Keratinocyte (primary cell): ENCODE data around the gene ZNF74. TPM values are rescaled to one million over a fixed set of nuclear protein-coding genes. Genes with fewer than 3 reads are reported as not detected.

ENCODE experiments used
- DNase-seq: peaks from one replicate; pipeline ENCODE4 v3.0.0-alpha.2; 2011; ENCODE audit warnings: low read depth, missing footprints, low spot score
- FAIRE-seq: peaks from 2 replicates; lab custom pipeline; 2011; peaks lifted over from hg19 to GRCh38; lab: Jason Lieb, UNC
- H2AFZ ChIP-seq: 2 replicates; pipeline ENCODE4 v1.6.0; 2012; ENCODE audit warnings: low read length, control low read depth, inconsistent platforms; ENCODE audit not compliant: control insufficient read depth
- H3K27ac ChIP-seq: 2 replicates; pipeline ENCODE4 v1.5.1; 2011; ENCODE audit warnings: low read length; ENCODE audit not compliant: control insufficient read depth, insufficient read depth
- H3K27me3 ChIP-seq: 3 replicates; pipeline ENCODE4 v1.6.0; 2011; ENCODE audit warnings: low read length; ENCODE audit not compliant: control insufficient read depth, insufficient read depth; ENCODE audit errors: extremely low read depth
- H3K36me3 ChIP-seq, 2 experiments: 2 replicates in 1 of 2; 3 replicates in 1 of 2; pipeline ENCODE4 v1.5.1; 2011; ENCODE audit warnings: low read length in 2 of 2, mild to moderate bottlenecking in 1 of 2; ENCODE audit not compliant: control insufficient read depth in 2 of 2, insufficient read depth in 2 of 2; ENCODE audit errors: extremely low read depth in 1 of 2
- H3K4me1 ChIP-seq: 3 replicates; pipeline ENCODE4 v1.5.1; 2011; ENCODE audit warnings: low read length; ENCODE audit not compliant: control insufficient read depth, insufficient read depth; ENCODE audit errors: extremely low read depth
- H3K4me2 ChIP-seq: 3 replicates; pipeline ENCODE4 v1.6.0; 2011; ENCODE audit warnings: low read depth, low read length; ENCODE audit not compliant: control insufficient read depth, insufficient read depth; ENCODE audit errors: extremely low read depth
- H3K4me3 ChIP-seq, 3 experiments: fragments of 200-600 bp in 1 of 3; sonication (generic) in 1 of 3; 2 replicates in 2 of 3; 3 replicates in 1 of 3; pipeline ENCODE4 v1.5.1; 2011 to 2016; ENCODE audit warnings: low read length in 3 of 3, mild to moderate bottlenecking in 3 of 3, control low read depth in 2 of 3, inconsistent platforms in 1 of 3, low read depth in 1 of 3, mixed read lengths in 1 of 3, mixed run types in 1 of 3, moderate library complexity in 1 of 3; ENCODE audit not compliant: control insufficient read depth in 2 of 3, insufficient read depth in 2 of 3; ENCODE audit errors: extremely low read depth in 1 of 3
- H3K79me2 ChIP-seq: 2 replicates; pipeline ENCODE4 v1.6.0; 2012; ENCODE audit warnings: low read length; ENCODE audit not compliant: control insufficient read depth, insufficient read depth
- H3K9ac ChIP-seq: 3 replicates; pipeline ENCODE4 v1.6.0; 2011; ENCODE audit warnings: low read length; ENCODE audit not compliant: control insufficient read depth, insufficient read depth; ENCODE audit errors: extremely low read depth
- H3K9me1 ChIP-seq: 3 replicates; pipeline ENCODE4 v1.6.0; 2011; ENCODE audit warnings: low read length; ENCODE audit not compliant: control insufficient read depth, insufficient read depth; ENCODE audit errors: extremely low read depth
- H3K9me3 ChIP-seq: 2 replicates; pipeline ENCODE4 v1.5.1; 2012; ENCODE audit warnings: low read depth, low read length; ENCODE audit not compliant: control insufficient read depth
- H4K20me1 ChIP-seq: 3 replicates; pipeline ENCODE4 v1.6.0; 2011; ENCODE audit warnings: low read length; ENCODE audit not compliant: control insufficient read depth, insufficient read depth; ENCODE audit errors: extremely low read depth
- CTCF ChIP-seq, 3 experiments: IDR thresholded peaks in 1 of 3; conservative IDR thresholded peaks in 1 of 3; optimal IDR thresholded peaks in 1 of 3; 2 replicates in 2 of 3; 3 replicates in 1 of 3; pipeline versions ENCODE3 to v1.5.1; 2011; ENCODE audit warnings: low read length in 3 of 3, mild to moderate bottlenecking in 3 of 3, moderate library complexity in 2 of 3, control low read depth in 1 of 3, inconsistent platforms in 1 of 3; ENCODE audit not compliant: insufficient read depth in 2 of 3; ENCODE audit errors: extremely low read depth in 1 of 3
- EZH2 ChIP-seq: IDR thresholded peaks from one replicate; pipeline ENCODE4 v1.6.1; 2012; ENCODE audit warnings: inconsistent platforms, mild to moderate bottlenecking, low read length, moderate library complexity
- dilution Hi-C: fragments of 300-500 bp; cut with MboI; formaldehyde crosslinking; loops from one replicate; pipeline ENCODE4 v1.7.0; 2020; ENCODE audit warnings: low sequenced_read_pairs; ENCODE audit not compliant: extremely low pct_ligation_motif_present
- polyA plus RNA-seq, 5 experiments: library from polyadenylated mRNA; depleted of rRNA in 3 of 5; stranded (reverse) in 3 of 5; stranded (forward) in 1 of 5; unstranded in 1 of 5; fragments of >200 nt; gene quantifications; 1 replicate in 1 of 5; 2 replicates in 3 of 5; 3 replicates in 1 of 5; pipeline versions ENCODE4 v1.2.1 to v1.2.3, GENCODE V29; 2011 to 2012; ENCODE audit warnings: missing spikeins in 2 of 5, low read depth in 1 of 5, low replicate concordance in 1 of 5

The ZNF74 gene
- polyA plus RNA-seq, 1 donor (not counting 4 experiments of a cell fraction or from before 2014, with no cell fraction given): 5.2 TPM

GRCh38 chr22:20423906-20424551, 30.1 kb downstream of the ZNF74 start:
- Histone ChIP-seq H2AFZ (no peak overlapping the region), H3K4me3 (no peak overlapping the region), H3K4me2 (no peak overlapping the region), H3K9me3 (no peaks in the 10 kb centered on the region), H4K20me1 (no peaks in the 10 kb centered on the region), H3K4me1 (peaks cover 8% of the 10 kb centered on the region), H3K79me2 (no peaks in the 10 kb centered on the region), H3K36me3 (no peaks in the 10 kb centered on the region), H3K27me3 (peaks cover 46% of the 10 kb centered on the region), H3K9ac (no peak overlapping the region), H3K9me1 (no peaks in the 10 kb centered on the region), H3K27ac (no peak overlapping the region)
- dilution Hi-C loops: no loop called here
- DNase-seq (no peak), FAIRE-seq (no peak)
- TF ChIP-seq EZH2 (no peak), CTCF (optimal IDR thresholded peaks at IDR 0.05 in 1 of 3, IDR thresholded peaks at IDR 0.05 in 1 of 3, conservative IDR thresholded peaks at IDR 0.05 in 1 of 3; ENCODE audit: extremely low read depth in 1 of 3, insufficient read depth in 2 of 3, low read length in 3 of 3) (no peak)

GRCh38 chr22:20424568-20424931, 30.6 kb downstream of the ZNF74 start:
- Histone ChIP-seq H3K9me3 (no peaks in the 10 kb centered on the region), H3K9me1 (no peaks in the 10 kb centered on the region), H3K79me2 (no peaks in the 10 kb centered on the region), H3K4me3 (no peak overlapping the region), H3K36me3 (no peaks in the 10 kb centered on the region), H3K4me2 (no peak overlapping the region), H3K9ac (no peak overlapping the region), H3K27me3 (peaks cover 49% of the 10 kb centered on the region), H4K20me1 (no peaks in the 10 kb centered on the region), H2AFZ (no peak overlapping the region), H3K27ac (no peak overlapping the region), H3K4me1 (peaks cover 9% of the 10 kb centered on the region)
- FAIRE-seq (no peak), DNase-seq (no peak)
- TF ChIP-seq EZH2 (no peak), CTCF (optimal IDR thresholded peaks at IDR 0.05 in 1 of 3, IDR thresholded peaks at IDR 0.05 in 1 of 3, conservative IDR thresholded peaks at IDR 0.05 in 1 of 3; ENCODE audit: extremely low read depth in 1 of 3, insufficient read depth in 2 of 3, low read length in 3 of 3) (no peak)
- dilution Hi-C loops: no loop called here
